Stimulated activated CD8-positive, alpha-beta memory T cell treated with anti-CD3 and anti-CD28 coated beads, Interleukin-15, amount 100 ng/mL, for 1 hour (primary cell): ENCODE measurements around the gene PLXNC1.

Experiments
- DNase-seq: peaks from one replicate; pipeline ENCODE4 v3.0.0-alpha.2; 2020; ENCODE audit warnings: low read depth

The PLXNC1 gene

DNA sequence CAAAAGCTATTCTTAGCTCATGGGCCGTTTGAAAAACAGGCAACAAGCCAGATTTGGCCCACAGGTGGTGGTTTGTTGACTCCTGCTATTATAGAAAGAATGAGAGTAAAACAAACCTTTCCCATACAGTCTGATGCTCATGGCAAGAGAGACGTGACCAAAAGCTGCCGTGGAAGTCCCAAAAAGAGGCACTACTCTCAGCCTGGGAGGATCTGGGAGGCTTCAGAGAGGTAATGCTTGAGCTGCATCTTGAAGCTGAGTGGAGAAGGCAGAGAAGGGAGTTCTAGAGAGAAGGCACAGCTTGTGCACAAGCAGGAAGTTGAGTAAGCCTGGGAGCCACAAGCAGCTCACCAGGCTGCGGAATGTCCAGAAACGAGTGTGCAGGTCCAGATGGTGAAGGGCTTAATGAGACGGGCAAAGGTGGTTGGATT, 9.6 kb downstream of the PLXNC1 start:
- DNase-seq: no peak

DNA sequence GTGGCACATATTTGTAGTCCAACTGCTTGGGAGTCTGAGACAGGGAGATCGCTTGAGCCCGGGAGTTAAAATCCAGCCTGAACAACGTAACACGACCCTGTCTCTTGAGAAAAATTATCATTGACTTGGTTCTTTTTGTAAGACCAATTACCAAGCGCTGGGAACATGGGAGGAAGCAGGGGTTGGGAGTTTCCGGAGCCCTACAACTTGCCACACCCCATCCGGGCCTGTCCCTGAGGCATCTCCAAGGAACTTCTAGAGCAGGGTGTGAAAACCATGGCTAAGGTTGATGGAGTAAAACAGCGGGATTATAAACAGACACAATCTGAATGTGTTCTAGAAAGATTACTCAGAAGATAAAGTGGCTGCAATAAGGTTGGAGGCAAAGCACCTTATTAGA, 10.3 kb downstream of the PLXNC1 start:
- no peak for DNase-seq

DNA sequence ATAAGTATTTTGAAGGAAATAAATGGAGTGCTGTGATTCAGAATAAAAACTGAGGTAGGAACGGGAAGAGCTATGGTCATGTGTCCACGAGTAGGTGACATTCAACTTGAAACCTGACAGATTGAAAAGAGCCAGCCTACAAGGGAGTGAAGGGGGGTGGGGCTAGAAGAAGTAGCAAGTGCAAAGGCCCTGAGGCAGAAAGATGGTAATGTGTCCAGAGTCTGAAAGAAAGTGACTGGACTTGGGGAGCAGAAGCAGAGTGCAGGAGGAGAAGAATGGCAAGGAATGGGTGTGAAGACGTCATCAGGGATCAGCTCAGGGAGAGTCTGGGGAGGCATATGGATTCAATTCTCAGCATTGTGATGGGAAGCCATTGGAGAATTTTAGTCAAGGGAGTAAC, 13.7 kb downstream of the PLXNC1 start:
- no peak for DNase-seq

DNA sequence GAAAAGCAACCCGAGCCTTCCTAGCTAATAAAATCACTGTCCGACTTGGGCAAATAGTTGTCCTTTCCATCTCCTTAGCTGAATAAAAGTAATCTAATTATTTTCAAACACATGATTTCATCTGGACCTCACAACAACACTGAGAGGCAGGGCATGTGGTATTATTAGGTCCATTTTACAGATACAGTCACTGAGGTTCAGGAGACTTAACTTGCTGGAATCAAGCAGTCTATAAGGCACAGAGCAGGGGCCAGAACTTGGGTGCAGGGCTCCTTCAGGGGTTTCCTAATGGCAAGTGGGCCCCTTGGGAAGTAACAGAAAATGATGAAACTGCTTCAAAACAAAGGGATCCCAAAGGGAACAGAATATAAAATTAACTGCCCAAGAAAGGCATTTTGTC, 15.5 kb downstream of the PLXNC1 start:
- no peak for DNase-seq

DNA sequence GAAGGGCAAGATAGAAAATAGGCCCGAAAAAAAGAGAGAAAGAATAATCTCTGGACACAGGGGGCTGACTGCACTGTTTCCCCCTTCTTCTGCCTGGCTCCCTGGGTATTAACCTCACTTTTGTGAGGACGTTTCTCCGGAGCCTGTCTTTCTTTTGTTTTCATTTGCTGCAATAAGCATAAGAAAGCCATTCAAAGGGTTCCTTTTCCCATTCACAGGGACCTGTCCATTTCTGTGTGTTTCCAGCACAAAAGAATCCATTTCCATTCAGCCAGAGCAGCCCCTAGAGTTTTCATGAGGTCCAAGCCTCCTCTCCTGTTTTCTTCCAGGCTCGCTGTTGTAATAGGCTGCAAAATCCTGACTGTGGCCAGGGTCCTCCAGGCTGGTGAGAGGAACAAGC, 16.8 kb downstream of the PLXNC1 start:
- no peak for DNase-seq

DNA sequence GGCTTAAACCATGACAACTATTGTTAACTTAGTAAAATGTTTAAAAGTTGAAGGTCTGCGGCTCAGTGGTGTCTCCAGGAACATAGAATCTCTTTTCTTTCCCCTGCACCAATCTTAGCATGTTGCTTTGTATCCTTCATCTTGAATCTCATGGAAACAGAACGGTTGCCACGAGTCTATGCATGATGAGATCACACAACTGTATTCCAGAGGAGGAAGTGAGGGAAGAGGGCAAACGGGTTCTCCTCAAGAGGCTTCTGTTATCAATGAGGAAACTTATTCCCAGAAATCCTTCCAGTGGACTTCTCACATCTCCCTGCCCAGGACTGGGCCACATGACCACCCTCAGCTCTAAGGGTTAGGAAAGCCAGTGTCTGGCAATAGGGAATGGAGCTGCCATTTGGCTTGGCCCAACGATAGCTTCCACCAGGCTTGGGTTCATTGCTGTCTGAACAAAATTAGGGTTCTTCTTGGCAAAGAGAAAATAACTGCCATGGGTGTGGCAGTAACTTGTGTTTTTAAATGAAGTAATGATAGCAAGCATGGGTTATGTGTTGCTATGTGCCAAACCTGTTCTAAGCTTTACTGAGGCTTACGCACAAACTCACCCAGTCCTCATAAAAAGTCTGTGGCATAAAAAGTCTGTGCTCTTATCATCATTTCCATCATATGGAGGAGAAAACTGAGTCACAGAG, 17.4 kb downstream of the PLXNC1 start:
- DNase-seq: no peak

DNA sequence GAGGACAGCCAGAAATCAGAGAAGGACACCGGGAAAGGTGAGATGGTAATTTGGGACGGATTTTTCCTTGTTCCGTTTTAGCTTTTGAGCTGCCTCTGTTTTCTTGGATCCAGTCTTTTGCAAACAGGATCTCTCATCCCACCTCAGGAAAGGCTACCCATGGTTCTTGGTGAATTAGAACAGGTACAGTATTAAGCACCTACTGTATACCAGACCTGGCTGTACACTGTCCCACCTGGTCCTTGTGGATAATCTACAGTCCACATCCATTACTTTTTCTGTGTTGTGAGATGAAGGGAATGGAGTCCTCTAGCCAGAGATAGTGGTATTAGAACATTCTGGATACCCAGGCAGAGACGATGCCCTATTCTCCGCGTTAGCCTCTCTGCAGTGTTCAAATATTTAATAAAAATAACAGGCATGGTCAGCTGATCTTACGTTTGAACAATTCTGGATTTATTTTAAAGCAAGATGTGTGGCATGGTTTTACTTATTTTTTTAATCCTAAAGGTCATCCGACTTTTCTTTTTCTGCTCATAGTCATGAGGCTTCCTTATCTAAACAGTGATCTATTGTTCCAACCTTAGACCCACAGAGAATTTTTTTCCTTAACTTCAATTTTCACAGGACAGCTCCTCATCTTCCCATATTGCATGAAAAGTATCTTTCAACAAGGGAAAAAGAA, 18.8 kb downstream of the PLXNC1 start:
- DNase-seq: no peak

DNA sequence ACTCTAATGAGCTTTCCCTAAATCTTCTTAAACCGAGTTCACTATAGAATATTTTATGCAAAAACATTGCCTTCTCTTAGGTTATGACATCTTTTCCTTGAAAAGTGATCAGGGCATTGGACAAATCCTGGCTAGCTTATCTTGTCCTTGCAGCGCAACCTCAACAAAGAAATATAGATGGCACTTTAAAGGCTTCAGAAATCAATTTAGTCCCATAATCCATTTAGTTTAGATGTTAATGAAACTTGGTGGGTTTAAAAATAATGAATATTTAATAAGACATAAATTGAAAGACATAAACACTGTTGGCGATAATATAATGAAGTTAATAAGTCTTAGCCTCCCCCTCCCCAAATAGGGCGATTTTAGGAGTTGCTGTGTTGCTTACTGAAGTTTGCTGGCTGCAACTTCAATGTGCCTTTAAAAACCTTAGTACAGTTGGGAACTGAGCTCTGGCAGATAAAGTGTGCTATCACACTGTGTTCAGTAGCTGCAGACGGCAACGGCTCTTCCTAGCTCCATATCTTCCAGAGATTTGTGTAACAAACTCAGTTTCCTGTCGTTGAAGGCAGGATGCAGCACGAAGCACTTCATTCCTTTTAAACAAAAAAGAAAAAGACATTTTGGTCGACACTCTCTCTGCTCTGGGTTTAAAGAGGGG, 19.5 kb downstream of the PLXNC1 start:
- no peak for DNase-seq

DNA sequence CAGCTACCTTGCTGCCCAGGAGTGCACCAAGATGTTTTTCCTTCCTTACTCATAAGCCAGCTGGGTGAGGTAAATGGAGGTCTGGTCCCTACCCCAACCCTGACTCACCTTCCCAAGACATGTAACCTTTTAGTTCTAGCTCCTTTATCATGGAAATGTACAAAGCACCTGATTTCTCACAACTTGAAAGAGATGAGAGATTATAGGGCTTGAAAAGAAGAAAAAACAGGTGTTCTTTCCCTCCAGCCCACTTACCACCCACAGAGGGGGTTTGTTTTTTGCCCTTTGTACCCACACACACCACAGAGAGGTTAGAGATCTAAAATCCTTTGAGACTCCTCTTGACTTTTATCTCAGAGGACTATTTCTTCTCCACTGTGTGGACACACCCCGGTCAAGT, 21.1 kb downstream of the PLXNC1 start:
- DNase-seq: no peak

DNA sequence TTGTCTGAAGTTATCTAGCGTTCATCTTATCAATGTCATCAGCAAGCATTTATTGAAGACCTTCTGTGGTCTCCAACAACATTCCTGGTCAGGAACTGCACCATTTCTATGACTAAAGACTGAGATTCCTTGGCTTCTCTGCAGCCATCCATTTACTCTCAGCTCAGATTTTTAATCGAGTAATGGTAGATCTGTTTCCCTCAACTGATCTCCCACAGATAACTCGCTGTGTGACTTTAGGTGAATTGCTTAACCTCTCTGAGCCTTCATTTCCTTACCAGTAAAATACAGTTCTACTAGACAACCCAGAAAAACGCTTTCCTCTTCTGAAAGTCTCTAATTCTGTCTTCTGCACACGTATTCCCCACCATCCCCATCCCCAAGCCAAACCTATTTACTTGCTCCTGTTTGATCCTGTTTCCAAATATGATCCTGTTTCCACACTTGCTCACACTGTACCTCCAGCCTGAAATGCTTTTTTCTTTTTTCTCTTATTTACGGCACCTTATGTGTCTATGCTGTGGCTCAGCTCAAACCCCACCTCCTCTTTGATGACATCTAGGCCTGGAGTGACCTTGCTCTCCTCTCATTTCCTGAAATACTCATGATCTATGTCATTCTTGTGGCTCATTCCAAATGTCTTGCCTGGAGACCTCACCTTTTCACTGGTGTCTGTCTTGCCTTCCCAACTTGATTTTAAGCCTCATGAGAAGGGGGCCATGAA, 21.8 kb downstream of the PLXNC1 start:
- no peak for DNase-seq

DNA sequence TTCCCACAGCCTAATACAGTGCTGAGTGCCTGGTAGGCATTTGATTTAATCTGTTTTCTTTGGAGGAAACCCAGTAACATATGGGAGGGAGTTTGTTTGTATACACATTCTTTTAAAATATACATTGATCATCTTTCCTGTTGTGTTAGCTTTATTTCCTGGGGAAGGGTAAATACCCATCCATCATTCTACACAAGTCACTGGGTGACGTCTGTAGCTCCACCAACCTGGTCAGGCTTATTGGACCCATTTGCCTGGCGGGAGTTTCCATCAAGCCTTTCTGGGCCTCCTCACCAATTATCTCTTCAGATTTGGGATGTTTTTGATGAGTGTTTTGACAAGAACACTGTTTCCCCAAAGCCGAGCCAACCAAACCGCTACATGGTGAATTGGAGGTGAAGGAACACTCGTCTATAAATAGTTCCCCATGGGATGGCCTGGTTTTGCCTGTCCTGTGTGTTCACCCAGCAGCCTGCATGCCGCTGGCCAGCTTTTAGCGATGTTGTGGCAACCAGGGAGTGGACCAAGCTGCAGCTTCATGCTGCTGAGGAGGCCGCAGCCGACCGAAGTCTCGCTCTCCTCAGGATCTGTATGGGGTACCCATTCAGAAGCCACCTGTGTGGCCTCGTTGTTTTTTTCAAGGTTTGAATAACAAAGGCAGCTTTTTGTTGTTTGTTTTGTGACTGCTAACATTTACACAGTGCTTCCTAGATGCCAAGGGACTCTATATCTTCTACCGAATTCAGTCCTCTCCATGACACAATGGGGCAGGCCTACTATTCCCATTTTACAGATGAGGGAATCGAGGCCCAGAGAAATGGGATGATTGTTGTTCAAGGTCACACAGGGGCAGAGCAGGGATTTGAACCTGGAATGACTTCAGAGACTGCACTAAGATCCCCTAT, 22.6 kb downstream of the PLXNC1 start:
- DNase-seq: no peak

DNA sequence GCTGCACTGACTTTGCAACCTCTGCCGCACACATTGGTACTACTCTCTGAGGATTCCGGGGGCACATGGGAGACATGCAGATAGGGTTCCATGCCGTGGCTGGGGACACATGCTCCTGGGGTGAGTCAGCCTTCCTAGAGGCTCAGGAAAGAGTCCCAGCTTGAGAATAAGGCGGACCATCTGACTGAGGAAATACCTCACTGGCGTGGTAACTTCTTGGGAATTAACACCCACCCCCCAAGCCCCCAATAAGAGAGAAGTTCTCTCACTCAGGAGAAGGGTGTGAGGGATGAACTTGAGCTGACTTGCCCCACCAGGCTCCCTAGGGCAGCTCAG, 23.2 kb downstream of the PLXNC1 start:
- no peak for DNase-seq

DNA sequence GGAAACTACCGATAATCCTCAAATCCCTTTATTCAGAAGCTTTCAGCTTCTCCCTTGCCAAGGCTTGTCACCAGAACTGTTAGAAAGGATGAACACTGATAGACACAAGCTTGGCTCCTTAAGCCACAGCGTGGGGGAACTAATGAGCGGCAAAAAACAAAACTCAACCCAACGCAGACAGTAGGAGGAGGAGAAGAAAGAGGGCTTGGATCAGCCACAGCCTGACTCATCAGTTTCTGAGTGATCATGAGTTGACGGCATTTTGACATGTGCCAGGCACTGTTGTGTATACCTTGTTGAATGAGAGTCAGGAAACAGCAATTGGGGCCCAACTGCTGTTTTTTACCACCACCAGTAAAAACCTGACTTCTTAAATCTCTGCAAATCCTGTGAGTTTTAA, 23.7 kb downstream of the PLXNC1 start:
- no peak for DNase-seq

DNA sequence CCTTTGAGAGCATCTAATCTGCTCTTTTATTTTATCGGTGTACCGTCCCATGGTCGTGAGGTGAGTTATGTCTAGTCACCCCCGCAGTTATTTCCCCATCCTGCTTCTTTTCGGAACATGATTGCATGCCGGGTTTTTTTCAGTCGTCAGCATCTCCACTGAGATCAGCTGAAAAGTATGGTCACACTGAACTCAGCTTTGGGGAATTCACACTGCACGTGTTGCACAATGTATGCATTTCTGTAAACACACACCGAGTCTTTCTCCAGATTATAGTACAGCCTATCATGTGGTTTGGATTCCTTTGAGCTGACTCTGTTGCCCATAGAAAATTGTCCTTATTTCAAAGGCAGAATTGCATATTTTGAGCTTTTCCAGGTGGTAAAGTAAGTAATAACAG, 24.6 kb downstream of the PLXNC1 start:
- DNase-seq: no peak

DNA sequence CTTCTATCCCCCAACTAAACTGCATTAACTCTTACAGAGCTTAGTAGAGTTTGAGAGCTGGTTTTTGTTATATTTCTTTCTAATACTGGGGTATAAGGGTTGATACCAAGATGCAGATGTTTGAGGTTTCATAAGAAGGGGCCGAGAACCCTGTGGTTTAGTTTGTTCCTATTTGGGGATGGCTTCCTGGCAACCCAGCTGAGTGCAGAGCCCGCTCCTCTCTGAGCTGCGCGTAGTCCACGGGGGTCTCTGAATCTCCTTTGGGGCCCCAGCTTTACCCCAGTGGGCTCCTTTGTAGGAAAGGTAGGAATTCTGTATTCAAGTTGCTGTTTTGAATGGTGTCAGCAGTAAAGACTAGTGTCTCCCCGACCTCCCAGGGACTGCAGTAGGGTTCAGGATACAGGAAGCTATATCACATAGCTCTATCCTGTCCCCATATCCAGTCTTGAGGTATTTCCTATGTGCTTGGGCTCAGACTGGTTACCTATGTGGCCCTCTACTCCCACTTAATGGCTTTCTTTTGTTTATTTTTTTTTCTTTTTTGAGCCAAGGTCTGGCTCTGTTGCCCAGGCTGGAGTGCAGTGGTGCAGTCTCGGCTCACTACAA, 25.4 kb downstream of the PLXNC1 start:
- no peak for DNase-seq

DNA sequence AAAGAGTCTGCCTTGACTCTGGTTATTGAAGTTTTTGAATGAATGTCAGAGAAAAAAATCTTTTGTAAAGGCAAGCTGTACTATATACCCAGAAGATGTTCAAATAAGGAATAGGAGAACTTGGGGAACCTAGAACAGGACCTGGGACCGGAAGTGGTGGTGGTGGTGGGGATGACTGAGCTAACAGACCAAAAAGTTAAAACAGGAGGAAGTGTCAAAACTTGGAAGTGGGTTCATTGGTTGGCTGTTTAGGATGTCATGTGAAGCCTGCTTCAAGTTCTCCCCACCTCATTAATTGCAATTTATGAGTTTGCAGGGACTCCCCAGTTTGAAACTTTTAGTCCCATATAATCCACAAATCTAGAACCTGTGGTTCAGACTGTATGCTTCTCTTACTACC, 26.2 kb downstream of the PLXNC1 start:
- DNase-seq: no peak

DNA sequence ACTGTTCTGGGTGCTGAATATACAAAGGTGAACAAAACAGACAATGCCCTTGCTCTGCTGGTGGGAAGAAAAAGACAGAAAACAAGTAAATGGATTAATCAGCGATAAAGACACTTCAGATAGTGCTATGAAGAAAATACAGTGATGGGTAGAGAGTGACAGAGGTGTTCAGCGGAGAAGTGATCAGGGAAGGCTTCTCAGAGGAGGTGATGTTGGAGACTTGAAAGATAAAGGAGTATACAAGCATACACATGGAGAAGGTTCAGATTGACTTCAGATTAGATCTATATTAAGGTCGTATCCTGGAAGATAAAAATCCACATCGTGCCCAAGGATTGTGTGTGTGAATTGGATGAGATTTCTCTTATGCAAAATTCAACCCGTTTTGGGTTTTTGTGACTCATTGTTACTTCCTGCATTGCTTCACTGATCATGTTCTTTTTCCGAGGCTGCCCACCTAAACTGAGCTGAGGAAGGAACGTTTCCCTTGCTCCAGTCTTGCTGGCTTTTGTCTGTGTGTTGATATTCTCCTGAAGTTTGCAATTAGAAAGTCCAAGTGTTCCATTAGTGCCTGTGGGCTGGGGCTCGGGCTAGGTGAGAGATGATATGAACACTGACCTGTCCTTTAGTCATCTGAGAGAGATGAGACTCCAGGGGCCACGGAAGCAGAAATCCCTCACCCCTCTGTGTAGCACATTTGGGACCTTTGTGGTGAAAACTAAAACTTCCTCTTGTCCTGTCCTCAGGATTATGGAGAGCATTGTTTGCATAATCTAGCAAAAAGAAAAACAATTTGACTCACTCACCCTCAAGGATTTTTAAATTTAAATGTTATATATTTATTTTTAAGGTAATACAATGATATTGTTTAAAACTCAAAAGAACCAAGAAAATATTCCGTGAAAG, 27.6 kb downstream of the PLXNC1 start:
- no peak for DNase-seq

DNA sequence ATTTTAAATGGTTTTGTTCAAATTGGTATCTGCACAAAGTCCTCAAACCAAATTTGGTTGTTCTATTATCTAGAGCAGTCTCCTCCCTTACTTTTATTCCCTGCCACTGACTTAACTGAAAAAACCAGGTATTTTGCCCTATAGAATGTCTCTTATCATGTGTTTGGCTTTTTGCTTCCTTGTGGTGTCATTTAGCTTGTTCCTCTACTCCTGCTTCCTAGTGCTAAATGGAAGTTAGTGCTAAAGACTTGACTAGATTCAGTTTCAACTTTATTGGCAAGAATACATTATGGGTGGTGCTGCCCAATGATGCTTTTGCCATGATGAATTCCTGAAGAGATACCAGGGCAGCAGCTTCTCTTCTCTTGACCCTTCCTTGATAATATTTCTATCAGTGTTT, 29.7 kb downstream of the PLXNC1 start:
- no peak for DNase-seq

DNA sequence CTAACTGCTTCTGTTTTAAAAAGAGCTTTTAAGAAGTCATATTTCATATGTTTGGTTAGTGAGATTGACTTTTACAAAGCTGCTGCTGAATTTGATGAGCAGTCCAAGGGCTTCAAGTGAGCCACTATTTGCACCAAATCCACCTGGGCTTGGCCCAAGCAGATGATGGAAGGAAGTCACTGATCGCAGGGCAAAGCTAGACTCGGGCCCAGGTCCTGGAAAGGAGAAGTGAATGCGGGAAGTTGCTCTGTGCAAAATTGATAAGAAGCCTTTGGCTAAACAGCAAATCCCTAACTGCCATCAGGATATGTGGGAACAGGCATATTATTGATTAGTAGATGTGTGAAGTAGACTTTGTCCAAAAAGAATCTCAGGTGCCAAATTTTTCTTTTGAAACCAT, 30.5 kb downstream of the PLXNC1 start:
- DNase-seq: no peak

DNA sequence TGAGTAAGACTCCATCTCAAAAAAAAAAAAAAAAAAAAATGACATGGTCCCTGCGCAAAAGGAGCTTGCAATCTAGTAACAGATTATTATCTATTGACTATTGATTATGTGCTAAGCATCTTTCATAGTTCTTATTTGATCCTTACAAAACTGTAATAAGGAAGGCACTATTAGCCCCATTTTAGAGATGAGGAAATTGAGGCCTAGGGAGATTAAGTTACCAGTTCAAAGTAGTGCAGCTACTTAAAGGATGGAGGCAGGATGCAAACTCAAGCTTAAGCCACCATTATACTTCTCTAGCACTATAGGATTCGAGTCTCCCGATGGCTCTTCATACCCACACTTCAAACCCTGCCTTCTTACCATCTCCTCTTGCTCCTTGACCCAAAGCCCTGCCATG, 31.3 kb downstream of the PLXNC1 start:
- DNase-seq: no peak
